Right renal pelvis (tissue), 4 donors: Measurements from ENCODE around the gene SLC9A9. TPM values are rescaled to one million over a fixed set of nuclear protein-coding genes. Genes with fewer than 3 reads are reported as not detected.

ENCODE experiments used
- DNase-seq, 4 donors: peaks; one replicate each; pipeline ENCODE4 v3.0.0-alpha.2; 2013; ENCODE audit warnings: low read depth in 4 of 4, low spot score in 3 of 4, missing footprints in 1 of 4
- polyA plus RNA-seq, 4 donors: library from polyadenylated mRNA; unstranded; fragments of 120-200 nt; gene quantifications; one replicate each; pipeline ENCODE4 v1.2.1, GENCODE V29; 2013; ENCODE audit not compliant: insufficient read length in 4 of 4

Gene SLC9A9
- polyA plus RNA-seq, 4 donors: 4.9 to 8.0 (median 6.0) TPM

DNA sequence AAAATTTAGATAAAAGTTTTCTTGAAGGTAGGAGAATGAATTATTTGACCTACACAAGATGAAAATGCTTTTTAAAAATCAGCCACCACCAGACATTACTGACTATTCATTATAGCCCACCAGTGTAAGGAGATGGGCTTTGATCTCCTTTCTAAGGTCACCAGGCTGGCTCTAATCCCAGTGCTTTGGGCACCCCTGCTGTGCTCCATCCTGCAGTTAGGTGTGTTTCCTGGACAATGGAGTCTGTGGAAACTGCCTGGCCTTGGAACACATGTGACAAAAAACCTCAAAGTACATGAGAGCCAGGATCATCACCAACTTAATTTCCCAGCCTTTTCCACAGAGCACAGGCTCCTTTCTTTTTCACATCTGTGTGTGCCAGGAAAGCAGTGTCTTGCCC, 467.8 kb downstream of the SLC9A9 start:
- no peak for DNase-seq

DNA sequence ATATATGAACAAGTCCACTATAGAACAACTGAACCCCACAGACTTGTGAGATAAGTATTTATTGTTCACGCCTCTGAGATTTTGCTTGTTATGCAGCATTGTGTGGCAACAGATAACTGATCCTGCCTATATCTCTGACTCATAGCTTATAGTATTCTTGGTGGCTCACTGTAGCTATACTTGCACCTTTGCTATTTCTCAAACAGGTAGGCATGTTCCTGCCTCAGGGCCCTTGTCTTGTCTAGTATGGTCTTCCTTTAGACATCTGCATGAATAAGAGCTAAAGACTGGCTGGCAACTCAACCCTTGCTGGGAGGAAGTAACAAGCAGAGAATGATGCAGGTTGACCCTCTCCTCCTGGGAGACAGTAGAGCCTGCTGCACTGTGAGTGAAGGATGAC, 472.6 kb downstream of the SLC9A9 start:
- DNase-seq: no peak

DNA sequence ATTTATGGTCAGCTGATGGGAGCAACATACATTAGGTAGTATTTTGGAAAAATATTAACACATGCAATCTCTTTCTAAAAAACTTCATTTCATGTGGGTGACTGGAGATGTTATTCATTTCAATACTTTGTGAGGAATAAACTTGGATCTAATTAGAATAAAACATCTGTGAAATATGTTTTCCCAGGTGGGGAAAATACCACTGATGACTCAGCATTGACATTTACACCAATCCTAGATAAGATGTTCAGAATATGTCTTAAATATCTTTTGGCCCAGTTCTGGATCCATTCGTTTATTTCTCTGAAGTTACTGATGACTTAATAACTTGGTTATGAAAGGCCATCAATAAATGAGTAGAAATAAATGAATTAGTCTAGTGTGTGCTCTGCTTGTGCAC, 481.1 kb downstream of the SLC9A9 start:
- no peak for DNase-seq

DNA sequence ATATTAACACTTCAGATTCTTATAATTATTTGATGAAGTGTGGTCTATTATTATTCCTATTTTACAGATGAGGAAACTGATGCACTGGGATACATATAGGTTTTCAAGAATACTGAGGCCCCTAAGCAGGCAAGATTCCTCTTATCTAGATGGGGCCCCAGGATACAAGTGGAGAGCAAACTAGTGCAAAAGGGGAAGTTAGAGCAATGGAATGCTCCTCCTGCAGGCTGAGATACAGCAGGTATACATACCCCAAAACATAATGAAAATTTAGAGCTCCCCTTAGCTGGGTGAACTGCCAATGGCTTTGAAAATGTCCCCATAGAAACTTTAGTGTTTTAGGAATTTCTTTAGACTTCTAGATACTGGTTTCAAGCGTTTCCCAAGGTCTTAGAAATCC, 481.6 kb downstream of the SLC9A9 start:
- no peak for DNase-seq

DNA sequence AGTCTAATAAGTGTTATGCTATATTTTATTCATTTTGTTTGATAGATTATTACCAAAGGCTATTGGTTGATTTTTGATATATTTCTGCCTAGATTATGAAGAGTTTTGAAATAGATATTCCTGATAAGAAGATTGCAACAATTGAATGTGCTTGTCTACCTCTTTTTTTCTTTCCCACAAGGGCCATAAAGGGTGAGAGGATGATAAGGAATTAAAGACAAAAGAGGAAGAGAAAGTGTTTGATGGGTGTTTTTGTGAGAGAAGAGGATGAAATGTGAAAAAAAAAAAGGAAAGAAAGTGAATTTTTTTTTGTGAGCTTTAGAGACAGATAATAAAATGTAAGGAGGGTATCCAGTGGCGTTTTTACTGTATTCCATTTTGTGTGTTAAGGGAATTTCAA, 484.3 kb downstream of the SLC9A9 start:
- DNase-seq: no peak

DNA sequence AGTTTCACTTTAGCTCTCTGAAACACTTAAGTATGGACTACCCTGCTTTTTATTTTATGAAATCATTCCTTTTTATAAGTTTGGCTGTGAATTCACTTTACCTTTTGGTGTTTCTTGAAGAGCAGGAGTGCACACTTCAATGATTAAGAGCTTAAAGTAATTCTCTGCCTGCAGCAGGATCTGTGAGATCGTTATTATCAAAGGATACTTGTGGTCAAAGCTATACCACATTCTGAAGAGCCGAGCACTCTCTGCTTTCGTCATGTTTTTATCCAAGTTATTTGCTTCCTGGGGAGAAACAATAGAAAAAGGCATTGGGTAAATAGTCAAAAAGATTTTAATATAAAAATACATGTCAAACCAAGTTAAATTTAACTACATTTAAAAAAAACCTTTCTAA, 485.0 kb downstream of the SLC9A9 start:
- DNase-seq: no peak

DNA sequence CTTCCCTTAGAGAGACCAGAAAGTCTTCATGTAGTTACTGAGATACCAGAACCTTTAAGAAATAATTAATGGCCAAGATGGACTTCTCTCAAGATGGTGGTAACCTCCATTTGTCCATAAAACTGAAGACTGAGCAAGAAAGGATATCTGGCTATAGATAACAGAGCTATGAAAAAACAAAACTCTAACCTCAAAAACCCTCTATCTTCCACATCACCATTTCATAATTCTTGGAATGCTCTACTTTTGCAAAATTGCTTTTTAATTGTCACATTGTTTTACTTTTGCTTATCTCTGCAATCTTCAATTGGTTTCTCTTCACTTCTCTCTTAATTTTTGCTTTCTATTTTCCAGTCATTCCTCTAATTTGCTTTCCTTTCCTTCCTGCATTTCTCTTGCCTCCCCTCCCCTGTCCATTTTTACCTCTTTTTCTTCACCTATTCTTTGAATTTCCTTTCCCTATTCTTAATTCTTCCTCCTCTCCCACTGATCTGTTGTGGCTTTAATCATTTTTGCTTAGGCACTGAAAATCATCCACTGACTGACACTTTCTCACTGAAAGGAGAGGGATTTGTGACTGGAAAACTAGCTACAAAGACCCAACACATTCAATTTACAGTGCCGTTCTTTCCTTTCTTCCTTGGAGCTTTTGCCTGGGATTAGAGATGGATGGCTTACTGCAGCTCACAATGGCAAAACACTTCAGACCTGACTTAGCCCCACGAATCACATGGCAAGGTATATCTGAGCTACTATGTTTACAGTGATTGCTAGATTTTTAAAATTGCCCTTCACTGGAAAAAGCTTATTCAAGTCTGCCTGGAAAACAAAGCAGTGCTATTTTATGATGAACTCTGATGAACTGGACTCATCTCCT, 485.9 kb downstream of the SLC9A9 start:
- no peak for DNase-seq

DNA sequence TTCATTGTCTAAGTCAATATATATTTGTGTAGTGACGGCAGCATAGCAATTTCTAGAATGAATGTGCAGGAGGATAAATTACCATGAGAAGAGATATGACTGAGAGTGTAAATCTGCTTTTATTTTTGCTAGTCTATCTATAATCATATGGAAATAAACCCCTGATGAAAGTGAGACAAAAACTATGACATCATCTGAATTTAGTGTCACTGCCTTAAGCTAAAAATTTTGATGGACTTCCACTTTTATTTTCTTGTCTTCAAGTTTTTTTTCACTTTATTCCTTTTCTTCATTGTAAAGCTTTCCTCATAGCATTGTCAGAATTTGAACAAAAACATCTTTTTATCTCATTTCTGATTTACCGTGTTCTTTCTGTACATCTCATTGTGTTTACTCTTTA, 486.7 kb downstream of the SLC9A9 start:
- no peak for DNase-seq

DNA sequence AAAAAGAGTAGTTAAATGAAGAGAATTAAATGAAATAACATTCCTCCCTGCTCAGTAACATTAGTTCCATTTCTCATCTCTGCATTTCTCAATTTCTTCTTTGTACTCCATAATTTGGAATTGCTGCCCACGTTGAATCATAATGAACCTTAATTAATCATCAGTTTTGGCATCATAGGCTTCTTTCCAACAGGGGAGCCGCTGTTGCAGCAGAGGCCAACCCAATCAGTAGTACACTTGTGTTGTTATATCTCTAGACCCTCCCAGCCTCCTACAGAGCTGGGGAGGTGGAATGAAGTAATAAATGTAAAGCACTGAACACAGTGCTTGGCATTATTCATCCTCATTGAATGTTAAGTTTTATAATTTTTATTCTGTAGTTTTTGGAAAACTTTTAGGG, 488.0 kb downstream of the SLC9A9 start:
- DNase-seq: no peak

DNA sequence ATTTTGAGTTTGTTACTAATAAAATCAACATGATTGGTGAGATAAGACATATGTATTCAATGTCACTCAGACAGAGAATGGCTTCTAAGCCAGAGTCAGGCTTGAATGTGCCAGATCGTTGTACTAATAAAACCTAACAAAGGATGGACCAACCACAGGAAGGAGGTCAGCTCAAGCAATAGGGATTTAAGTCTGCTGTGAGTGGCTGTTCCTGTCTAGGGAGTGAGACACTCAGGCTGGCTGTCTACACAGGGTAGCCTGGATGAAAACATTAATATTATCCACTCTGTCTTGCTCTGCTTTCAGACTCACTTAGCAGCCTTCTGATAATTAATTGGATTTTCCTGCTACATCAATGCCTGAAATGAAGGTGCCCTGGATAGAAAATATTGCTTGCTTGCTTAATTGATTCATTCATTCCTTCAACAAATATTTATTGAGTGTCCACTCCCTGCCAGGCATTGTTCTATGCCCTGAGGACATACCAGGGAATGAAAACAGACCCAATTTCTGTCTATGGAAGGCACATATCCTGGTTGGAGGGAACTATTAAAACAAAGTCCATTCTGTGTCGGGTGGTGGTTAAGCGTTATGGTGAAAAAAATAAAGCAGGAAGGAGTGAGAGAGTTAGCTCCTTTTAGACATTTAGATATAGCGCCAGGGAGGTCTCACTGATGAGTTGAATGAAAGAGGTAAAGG, 489.3 kb downstream of the SLC9A9 start:
- no peak for DNase-seq

DNA sequence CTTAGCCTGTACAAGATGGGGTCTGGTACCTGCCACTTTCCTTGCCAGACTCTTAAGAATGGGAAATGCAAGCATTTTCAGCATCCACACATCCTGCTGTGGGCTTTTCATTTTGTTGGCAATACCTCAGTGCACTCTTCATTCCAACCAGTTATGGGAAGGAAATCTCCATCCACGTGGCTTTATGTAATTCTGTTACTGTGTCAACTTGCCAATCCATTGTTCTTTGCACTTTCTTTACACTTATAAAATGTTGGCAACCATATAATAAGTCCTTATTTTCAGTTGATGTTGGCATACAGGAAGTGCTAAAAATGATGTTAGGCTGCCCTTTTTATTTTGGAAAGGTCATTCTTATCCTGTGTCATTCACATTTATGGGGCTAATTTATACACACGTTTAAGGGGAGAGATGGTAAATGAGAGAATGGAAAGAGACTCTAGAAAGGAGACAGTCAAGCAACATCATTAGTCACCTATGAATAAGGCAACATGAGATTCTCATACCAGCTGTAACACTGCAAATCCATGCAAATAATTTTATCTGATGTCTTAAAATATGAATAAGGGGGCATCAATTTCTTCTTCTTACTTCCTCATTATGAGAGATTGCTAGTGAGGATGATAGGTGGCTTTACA, 490.0 kb downstream of the SLC9A9 start:
- DNase-seq: no peak

DNA sequence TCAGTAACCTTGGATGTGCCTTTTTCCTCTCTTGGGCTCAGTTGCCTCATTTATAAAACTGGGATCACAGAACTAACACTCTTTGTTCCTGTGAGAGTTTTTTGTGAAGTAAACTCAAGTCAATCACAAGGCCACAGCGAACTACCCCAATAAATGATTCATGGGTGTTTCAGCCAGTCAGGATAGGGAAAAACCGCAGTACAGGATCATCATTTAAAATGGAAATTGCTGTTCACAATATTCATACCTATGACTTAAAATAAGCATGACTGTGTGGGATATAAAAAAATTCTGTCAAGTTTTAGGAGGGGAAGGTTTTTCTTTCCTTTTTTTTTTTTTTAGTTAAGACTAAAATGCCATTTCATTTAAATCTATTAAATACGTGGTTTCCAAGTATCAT, 490.6 kb downstream of the SLC9A9 start:
- no peak for DNase-seq

DNA sequence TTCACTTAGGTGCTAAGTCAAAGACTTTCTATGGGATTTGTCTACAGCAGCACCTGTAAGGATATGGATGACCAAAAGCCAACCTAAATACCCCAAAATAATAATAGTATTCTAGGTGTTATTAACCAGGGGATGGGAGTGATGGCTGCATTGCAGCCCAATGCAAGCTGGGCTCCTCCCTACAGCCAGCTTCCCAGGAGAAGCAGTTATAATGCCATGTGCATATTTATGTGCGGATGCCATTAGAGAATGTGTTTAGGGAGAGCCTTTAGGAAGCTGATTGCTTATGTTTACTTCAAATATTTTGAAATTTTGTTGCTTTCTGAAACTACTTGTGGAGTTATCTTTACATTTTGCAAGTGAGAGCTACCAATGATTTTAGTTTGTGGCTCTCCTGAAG, 491.4 kb downstream of the SLC9A9 start:
- no peak for DNase-seq

DNA sequence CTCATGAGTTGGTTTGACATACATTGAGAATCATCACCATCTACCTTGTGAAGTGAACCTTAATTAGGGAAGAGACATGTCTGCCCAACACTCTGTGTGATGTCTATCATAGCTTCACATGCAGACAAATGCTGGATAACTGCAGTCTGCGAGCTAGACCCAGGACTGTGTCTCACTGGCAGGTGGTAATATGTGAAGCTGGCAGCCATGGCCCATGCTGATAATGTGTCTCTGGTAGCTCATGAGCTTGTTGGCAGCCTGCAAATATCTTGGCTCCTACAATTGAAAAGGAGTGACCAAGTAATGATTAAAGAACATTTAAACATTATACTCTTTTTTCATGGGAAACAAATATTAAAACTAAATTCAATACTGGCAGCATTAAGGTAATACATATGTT, 493.9 kb downstream of the SLC9A9 start:
- DNase-seq: no peak

DNA sequence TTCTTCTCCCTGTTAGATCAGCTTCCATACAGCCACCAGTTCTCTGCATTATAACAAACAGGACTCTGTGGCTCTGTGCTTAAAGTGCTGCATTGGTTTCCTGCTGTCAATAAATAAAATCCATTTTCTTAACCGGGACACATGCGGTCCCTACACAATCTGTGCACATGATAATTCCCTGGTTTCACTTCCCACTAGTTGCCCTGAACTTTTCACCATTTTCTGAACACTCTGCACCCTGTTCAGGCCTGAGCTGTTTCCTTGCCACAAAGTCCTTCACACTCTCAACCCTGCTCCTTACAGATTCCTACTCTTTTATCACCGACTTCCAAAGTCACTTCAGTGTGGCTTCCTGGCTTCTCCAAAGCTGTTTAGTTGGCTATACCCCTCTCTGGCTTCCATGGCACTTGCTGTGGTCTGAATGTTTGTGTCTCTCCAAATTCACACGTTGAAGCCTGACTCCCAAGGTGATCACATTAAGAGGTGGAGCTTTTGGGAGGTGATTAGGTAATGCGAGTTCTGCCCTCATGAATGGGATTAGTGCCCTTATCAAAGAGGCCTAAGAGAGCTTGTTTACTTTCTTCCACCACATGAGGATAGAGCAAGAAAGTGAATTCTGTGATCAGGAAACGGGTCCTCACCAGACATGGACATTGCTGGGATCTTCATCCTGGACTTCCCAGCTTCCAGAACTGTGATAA, 495.3 kb downstream of the SLC9A9 start:
- DNase-seq: no peak

DNA sequence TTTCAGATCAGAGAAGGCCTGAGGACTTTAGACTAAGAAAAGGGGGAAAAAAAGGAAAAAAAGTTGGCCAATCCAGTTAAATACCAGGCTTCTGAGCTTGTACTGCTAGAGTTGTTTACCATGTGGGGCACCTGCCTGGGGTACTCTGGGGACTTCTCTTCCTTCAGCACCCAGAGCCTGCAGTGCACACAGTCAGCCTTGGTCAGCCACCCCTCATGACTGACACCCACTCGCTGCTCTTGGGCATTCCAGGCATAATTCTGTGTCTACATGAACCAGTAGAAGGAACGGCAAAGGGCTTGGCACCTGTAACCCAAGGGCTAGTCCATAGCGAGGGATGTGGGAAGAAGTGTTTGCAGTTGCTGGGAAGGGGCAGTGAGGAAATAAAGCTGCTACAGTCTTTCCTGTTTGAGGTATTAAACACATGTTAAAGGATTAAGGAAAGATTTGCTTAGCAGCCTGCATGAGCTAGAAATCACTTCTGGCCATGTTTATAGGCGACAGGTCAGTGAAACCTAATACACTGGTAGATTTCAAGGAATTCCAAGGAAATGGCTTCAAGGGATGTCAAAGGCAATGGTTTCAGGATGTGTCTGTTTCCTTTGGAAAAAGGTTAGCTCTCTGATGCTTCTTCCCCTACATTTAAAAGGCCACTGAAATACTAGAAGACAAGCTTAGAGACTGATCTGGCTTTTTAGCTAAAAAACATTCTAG, 496.2 kb downstream of the SLC9A9 start:
- DNase-seq: no peak

DNA sequence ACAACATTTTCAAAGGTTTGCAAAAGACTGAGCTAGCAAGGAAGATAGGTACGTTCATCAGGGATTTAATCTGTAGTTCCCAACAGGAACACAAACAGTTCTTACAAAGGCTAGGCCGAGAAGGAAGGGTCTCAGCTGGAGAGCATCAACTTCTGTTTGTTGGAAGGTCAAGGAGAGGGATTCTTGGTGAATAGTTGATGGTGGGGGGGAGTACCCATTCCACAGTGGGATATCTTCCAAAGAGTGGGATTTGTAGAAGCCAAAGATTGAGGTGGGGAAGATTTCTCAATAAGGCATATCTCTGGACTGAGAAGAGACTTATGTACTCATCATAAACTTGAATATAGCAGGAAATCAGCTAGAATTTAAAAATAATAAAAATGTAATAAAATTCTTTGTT, 496.9 kb downstream of the SLC9A9 start:
- no peak for DNase-seq

DNA sequence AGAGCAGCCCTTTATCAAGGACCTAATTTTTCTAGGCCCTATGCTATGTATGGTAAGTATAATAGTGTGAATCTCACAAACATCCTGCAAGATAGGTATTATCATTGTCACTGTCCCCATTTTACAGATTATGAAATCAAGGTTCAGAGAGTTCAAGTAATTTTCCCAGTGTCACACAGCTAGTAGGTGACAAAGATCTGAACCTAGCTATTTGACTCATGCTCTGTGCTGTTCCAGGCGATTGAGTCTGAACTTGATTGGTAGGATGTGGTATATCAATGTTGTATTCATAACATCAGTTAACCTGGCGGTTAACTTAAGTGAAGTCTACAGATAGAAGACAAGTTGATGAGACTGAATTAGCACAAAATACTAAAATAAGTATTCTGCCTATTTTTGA, 498.8 kb downstream of the SLC9A9 start:
- no peak for DNase-seq

DNA sequence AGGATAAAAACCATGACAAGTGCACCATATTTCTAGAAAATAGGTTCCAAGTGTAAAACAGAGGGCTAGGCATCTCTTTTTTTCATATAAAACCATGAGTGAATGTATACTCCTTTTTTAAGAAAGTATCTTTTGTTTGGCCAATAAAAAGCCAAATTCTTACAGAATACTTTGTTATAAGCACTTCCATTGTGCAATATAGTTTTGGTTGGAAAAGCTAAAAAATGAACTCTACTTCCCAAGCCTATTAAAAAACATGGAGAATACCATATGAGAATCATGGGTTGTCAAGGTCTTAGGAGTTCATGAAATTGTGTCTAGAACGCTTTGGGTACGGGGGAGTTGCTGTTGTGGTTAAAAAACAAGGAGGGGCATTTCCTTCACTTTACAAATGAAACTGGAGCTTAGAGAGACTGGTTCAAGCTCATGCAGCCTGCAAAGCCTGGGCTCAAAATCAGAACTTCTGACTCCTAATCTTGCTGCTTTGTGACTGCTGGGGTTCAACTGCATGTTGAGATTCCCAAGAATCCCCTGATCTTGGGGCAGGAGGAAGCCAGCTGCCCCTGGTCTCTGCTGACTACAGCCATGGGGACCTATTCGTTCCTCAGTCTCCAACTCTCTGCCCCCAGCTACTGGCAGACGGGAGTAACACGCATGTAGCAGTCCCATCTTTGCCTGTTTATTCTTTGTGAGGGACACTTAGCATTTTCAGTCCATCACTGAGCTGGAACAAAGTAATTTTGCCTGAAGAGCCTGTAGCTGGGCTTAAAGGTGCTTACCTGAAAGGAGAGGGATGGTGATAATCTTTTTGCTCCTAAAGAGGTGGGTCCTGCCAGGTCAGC, 499.6 kb downstream of the SLC9A9 start:
- no peak for DNase-seq
